ENCODE results near the gene ZNF451. TPM values are rescaled to one million over a fixed set of nuclear protein-coding genes. Genes with fewer than 3 reads are reported as not detected.
A peak's percentile ranks its signal among the peaks of the same experiment; 100 is the strongest.

The ZNF451 gene
- polyA plus RNA-seq, 1 of the 3 experiments (the other 2 are of a cell fraction) = 8.5 TPM

DNA sequence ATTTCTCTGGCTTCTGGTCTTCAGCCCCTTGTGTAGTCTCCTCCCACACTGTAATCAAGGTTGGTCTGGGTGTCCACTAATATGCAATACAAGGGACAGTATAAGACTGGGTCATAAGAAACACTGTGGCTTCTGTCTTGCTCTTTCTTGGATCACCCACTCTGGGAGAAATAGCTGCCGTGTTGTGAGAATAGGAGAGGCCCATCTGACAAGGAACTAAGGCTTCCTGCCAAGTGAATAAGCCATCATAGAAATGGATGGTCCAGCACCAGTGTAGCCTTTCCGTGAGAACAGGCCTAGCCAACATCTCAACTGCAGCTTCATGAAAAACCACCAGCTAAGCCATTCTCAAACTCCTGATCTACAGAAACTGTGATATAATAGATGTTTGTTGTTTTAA lies 105.5 kb downstream of the ZNF451 start:
- no peaks in the 10 kb centered on the region; the same call in 1 of the 2 replicates for H3K9me2 ChIP-seq
- TF ChIP-seq RFX5 (IDR thresholded peaks at IDR 0.05; ENCODE audit: low read length) = no peak
- H2AFZ ChIP-seq (ENCODE audit: low read depth) = no peak overlapping the region
- no peaks in the 10 kb centered on the region for H3K9me3 ChIP-seq
- no peak for DNase-seq
- no peak overlapping the region for H3K27ac ChIP-seq (ENCODE audit: low read depth in 2 of 2, low read length in 1 of 2)
- H3F3A ChIP-seq (replicated peaks; ENCODE audit: insufficient read depth) = peaks cover 16% of the 10 kb centered on the region
- H3K4me2 ChIP-seq = no peak overlapping the region
- H3K4me1 ChIP-seq (ENCODE audit: control insufficient read depth in 1 of 2, insufficient read depth in 2 of 2, low read depth in 1 of 2, low read length in 1 of 2) = peaks cover 0 to 3% of the 10 kb centered on the region in 2 experiments; a peak in 3 of 4 replicates
- H3K4me3 ChIP-seq (ENCODE audit: low read depth in 2 of 2, low read length in 1 of 2) = no peak overlapping the region
- CTCF ChIA-PET = no interaction called here
- 100% methylated on average over 2 of the region's 2 CpGs for WGBS (ENCODE audit: low lambda C conversion rate)
- H3K79me2 ChIP-seq (ENCODE audit: insufficient read depth) = peaks cover 64% of the 10 kb centered on the region
- H4K20me1 ChIP-seq (ENCODE audit: insufficient read depth) = no peaks in the 10 kb centered on the region
- POLR2A ChIA-PET = no interaction called here
- no peaks in the 10 kb centered on the region for H3K27me3 ChIP-seq (ENCODE audit: insufficient read depth)
- H3K36me3 ChIP-seq (replicated peaks in 1 of 2; ENCODE audit: control insufficient read depth in 1 of 2, insufficient read depth in 2 of 2, low read length in 1 of 2) = peaks cover 30 to 57% of the 10 kb centered on the region in 2 experiments
- no peak overlapping the region for H3K9ac ChIP-seq

- Histone ChIP-seq H4K20me1 (ENCODE audit: insufficient read depth) (no peaks in the 10 kb centered on the region), H3K36me3 (replicated peaks in 1 of 2; ENCODE audit: control insufficient read depth in 1 of 2, insufficient read depth in 2 of 2, low read length in 1 of 2) (peaks cover 8 to 28% of the 10 kb centered on the region in 2 experiments), H3K4me1 (ENCODE audit: control insufficient read depth in 1 of 2, insufficient read depth in 2 of 2, low read depth in 1 of 2, low read length in 1 of 2) (peaks cover 0 to 3% of the 10 kb centered on the region in 2 experiments; a peak in 3 of 4 replicates), H3K79me2 (ENCODE audit: insufficient read depth) (peaks cover 83% of the 10 kb centered on the region), H3K9me3 (no peaks in the 10 kb centered on the region), H3K9me2 (no peaks in the 10 kb centered on the region; the same call in 1 of the 2 replicates), H2AFZ (ENCODE audit: low read depth) (no peak overlapping the region), H3K27me3 (ENCODE audit: insufficient read depth) (no peaks in the 10 kb centered on the region), H3K4me2 (no peak overlapping the region), H3F3A (replicated peaks; ENCODE audit: insufficient read depth) (peaks cover 18% of the 10 kb centered on the region), H3K27ac (ENCODE audit: low read depth in 2 of 2, low read length in 1 of 2) (peak overlapping the region in 1 of 2 experiments; percentile 36; a peak in 2 of 4 replicates), H3K9ac (no peak overlapping the region), H3K4me3 (ENCODE audit: low read depth in 2 of 2, low read length in 1 of 2) (no peak overlapping the region)
- POLR2A ChIA-PET = no interaction called here
- CTCF ChIA-PET = interaction anchor here (1.1 kb wide), 1 partner anchor 179 kb away, joined by 3 read pairs; no protein-coding TSS in a partner anchor
- 89% methylated on average over 6 of the region's 6 CpGs for WGBS (ENCODE audit: low lambda C conversion rate)
- TF ChIP-seq, protein P1, sequence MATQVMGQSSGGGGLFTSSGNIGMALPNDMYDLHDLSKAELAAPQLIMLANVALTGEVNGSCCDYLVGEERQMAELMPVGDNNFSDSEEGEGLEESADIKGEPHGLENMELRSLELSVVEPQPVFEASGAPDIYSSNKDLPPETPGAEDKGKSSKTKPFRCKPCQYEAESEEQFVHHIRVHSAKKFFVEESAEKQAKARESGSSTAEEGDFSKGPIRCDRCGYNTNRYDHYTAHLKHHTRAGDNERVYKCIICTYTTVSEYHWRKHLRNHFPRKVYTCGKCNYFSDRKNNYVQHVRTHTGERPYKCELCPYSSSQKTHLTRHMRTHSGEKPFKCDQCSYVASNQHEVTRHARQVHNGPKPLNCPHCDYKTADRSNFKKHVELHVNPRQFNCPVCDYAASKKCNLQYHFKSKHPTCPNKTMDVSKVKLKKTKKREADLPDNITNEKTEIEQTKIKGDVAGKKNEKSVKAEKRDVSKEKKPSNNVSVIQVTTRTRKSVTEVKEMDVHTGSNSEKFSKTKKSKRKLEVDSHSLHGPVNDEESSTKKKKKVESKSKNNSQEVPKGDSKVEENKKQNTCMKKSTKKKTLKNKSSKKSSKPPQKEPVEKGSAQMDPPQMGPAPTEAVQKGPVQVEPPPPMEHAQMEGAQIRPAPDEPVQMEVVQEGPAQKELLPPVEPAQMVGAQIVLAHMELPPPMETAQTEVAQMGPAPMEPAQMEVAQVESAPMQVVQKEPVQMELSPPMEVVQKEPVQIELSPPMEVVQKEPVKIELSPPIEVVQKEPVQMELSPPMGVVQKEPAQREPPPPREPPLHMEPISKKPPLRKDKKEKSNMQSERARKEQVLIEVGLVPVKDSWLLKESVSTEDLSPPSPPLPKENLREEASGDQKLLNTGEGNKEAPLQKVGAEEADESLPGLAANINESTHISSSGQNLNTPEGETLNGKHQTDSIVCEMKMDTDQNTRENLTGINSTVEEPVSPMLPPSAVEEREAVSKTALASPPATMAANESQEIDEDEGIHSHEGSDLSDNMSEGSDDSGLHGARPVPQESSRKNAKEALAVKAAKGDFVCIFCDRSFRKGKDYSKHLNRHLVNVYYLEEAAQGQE (IDR thresholded peaks at IDR 0.05; ENCODE audit: low read depth, low read length) = no peak
- TF ChIP-seq RFX5 (IDR thresholded peaks at IDR 0.05; ENCODE audit: low read length) (no peak), SMC3 (IDR thresholded peaks at IDR 0.05; ENCODE audit: low read depth, low read length) (no peak)
- no peak for DNase-seq
These were observed 109.1 kb downstream of the ZNF451 start for GRCh38 chr6:57198926-57199636.

DNA sequence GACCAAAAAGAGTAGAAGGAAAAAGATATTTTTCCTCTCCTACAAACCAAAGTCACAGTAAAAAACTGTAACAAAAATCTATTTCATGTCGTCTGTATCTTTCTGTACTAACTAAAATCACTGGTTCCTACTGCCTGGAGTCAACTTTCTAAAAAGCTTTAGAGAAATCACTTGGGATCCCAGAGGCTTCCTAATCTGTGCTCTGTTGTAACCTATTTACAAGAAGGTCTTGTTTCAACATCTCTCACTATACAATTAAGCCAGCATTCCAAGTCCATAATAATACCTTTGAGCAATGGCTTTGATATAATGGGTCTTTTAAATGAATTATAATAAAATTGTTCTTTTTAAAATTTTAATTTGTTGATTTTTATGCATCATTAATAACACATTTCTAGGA lies 111.7 kb downstream of the ZNF451 start:
- DNase-seq = no peak
- H3K9ac ChIP-seq = no peak overlapping the region
- H3K79me2 ChIP-seq (ENCODE audit: insufficient read depth) = peaks cover 89% of the 10 kb centered on the region
- WGBS (ENCODE audit: low lambda C conversion rate) = 89% methylated on average over 1 of the region's 1 CpG
- H2AFZ ChIP-seq (ENCODE audit: low read depth) = no peak overlapping the region
- TF ChIP-seq JUND (IDR thresholded peaks at IDR 0.05) = no peak
- no peak for TF ChIP-seq RFX5 (IDR thresholded peaks at IDR 0.05; ENCODE audit: low read length)
- no peak for TF ChIP-seq MEF2A (IDR thresholded peaks at IDR 0.05; ENCODE audit: borderline replicate concordance, low read depth)
- no peak for TF ChIP-seq EZH2phosphoT487 (IDR thresholded peaks at IDR 0.05; ENCODE audit: borderline replicate concordance, low read depth)
- TF ChIP-seq SIN3A (IDR thresholded peaks at IDR 0.05; ENCODE audit: borderline replicate concordance, low read depth, low read length) = no peak
- TF ChIP-seq CHD2 (IDR thresholded peaks at IDR 0.05; ENCODE audit: low read length, partially characterized antibody) = no peak
- TF ChIP-seq FOXM1 (IDR thresholded peaks at IDR 0.05; ENCODE audit: low read depth) = no peak
- TF ChIP-seq RXRA (IDR thresholded peaks at IDR 0.05; ENCODE audit: borderline replicate concordance, low read depth) = no peak
- TF ChIP-seq SMC3 (IDR thresholded peaks at IDR 0.05; ENCODE audit: low read depth, low read length) = no peak
- TF ChIP-seq, protein P2, sequence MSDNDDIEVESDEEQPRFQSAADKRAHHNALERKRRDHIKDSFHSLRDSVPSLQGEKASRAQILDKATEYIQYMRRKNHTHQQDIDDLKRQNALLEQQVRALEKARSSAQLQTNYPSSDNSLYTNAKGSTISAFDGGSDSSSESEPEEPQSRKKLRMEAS (IDR thresholded peaks at IDR 0.05; ENCODE audit: low read depth) = no peak
- TF ChIP-seq CTCF (IDR thresholded peaks at IDR 0.05) = no peak
- no peak for TF ChIP-seq TCF12 (IDR thresholded peaks at IDR 0.05)
- no peak for TF ChIP-seq RCOR1 (IDR thresholded peaks at IDR 0.05; ENCODE audit: low read length)
- no peak for TF ChIP-seq GATA2 (CRISPR knock-in tag; IDR thresholded peaks at IDR 0.05)
- ChIA-PET CTCF (no interaction called here), POLR2A (no interaction called here)
- no peaks in the 10 kb centered on the region for H3K9me3 ChIP-seq
- H3K4me3 ChIP-seq (ENCODE audit: low read depth in 2 of 2, low read length in 1 of 2) = no peak overlapping the region
- H3K9me2 ChIP-seq = no peaks in the 10 kb centered on the region; the same call in 1 of the 2 replicates
- H3F3A ChIP-seq (replicated peaks; ENCODE audit: insufficient read depth) = peaks cover 18% of the 10 kb centered on the region
- peaks cover 4 to 27% of the 10 kb centered on the region in 2 experiments for H3K36me3 ChIP-seq (replicated peaks in 1 of 2; ENCODE audit: control insufficient read depth in 1 of 2, insufficient read depth in 2 of 2, low read length in 1 of 2)
- H3K4me1 ChIP-seq (ENCODE audit: control insufficient read depth in 1 of 2, insufficient read depth in 2 of 2, low read depth in 1 of 2, low read length in 1 of 2) = peaks cover 0 to 3% of the 10 kb centered on the region in 2 experiments; a peak in 2 of 4 replicates
- no peak overlapping the region for H3K27ac ChIP-seq (ENCODE audit: low read depth in 2 of 2, low read length in 1 of 2)
- no peaks in the 10 kb centered on the region for H3K27me3 ChIP-seq (ENCODE audit: insufficient read depth)
- H4K20me1 ChIP-seq (ENCODE audit: insufficient read depth) = no peaks in the 10 kb centered on the region
- H3K4me2 ChIP-seq = no peak overlapping the region
